Mesothelial cell of epicardium (in vitro differentiated cells): ENCODE results near the gene ERGIC1. TPM values are rescaled to one million over a fixed set of nuclear protein-coding genes. Genes with fewer than 3 reads are reported as not detected.

Source experiments
- DNase-seq, 2 experiments: peaks; one replicate each; pipeline ENCODE4 v3.0.0; 2021; ENCODE audit warnings: low spot score in 2 of 2; ENCODE audit not compliant: unreplicated experiment in 2 of 2
- H3K27ac Mint-ChIP-seq: 2 replicates; pipeline ENCODE4 v1.8.0; 2021; ENCODE audit warnings: mixed read lengths
- H3K27me3 Mint-ChIP-seq: 2 replicates; pipeline ENCODE4 v1.8.0; 2021; ENCODE audit warnings: low read depth, mixed read lengths
- H3K36me3 Mint-ChIP-seq: 2 replicates; pipeline ENCODE4 v1.8.0; 2021; ENCODE audit warnings: mixed read lengths
- H3K4me1 Mint-ChIP-seq: 2 replicates; pipeline ENCODE4 v1.8.0; 2021; ENCODE audit warnings: mixed read lengths
- H3K4me3 Mint-ChIP-seq: 2 replicates; pipeline ENCODE4 v1.8.0; 2021; ENCODE audit warnings: mild to moderate bottlenecking, moderate library complexity, mixed read lengths
- H3K9me3 Mint-ChIP-seq: 2 replicates; pipeline ENCODE4 v1.8.0; 2021; ENCODE audit warnings: mixed read lengths
- total RNA-seq: library from RNA; stranded (reverse); gene quantifications from 3 replicates; pipeline ENCODE4 v1.2.1, GENCODE V29; 2021
- TF ChIP-seq, protein P1 (sequence below): fragments of 200-600 bp; sonication (generic); IDR thresholded peaks from one replicate; pipeline ENCODE4 v1.5.0; 2021; ENCODE audit warnings: antibody characterized with exemption; ENCODE audit not compliant: unreplicated experiment

ERGIC1 gene
- total RNA-seq, 1 donor from 2014 or later, result 107 TPM

DNA sequence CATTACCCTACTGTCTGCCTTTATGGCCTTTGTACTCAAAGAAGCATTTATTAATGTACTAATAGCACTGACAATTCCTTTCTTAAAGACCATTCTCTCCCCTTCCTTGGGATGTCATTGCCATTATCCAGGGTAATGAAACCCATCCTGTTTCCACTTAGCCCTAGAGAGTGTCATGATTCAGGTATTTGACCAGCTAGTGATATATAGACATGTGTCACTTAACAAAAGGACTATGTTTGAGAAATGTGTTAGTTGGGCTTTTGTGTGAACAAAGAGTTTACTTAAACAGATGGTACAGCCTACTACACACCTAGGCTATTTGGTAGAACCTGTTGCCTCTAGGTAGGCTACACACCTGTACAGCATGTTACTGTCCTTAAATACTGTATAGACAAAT lies 151.5 kb downstream of the ERGIC1 start:
- Mint-ChIP-seq H3K36me3 (peaks cover 6% of the 10 kb centered on the region), H3K27ac (peak overlapping the region; percentile 87), H3K9me3 (no peaks in the 10 kb centered on the region), H3K27me3 (no peaks in the 10 kb centered on the region), H3K4me1 (peaks cover 10% of the 10 kb centered on the region), H3K4me3 (peak overlapping the region; percentile 58)
- TF ChIP-seq, protein P1, sequence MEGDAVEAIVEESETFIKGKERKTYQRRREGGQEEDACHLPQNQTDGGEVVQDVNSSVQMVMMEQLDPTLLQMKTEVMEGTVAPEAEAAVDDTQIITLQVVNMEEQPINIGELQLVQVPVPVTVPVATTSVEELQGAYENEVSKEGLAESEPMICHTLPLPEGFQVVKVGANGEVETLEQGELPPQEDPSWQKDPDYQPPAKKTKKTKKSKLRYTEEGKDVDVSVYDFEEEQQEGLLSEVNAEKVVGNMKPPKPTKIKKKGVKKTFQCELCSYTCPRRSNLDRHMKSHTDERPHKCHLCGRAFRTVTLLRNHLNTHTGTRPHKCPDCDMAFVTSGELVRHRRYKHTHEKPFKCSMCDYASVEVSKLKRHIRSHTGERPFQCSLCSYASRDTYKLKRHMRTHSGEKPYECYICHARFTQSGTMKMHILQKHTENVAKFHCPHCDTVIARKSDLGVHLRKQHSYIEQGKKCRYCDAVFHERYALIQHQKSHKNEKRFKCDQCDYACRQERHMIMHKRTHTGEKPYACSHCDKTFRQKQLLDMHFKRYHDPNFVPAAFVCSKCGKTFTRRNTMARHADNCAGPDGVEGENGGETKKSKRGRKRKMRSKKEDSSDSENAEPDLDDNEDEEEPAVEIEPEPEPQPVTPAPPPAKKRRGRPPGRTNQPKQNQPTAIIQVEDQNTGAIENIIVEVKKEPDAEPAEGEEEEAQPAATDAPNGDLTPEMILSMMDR, result no peak
- no peak for DNase-seq

- Mint-ChIP-seq H3K27me3 (no peaks in the 10 kb centered on the region), H3K4me1 (peaks cover 10% of the 10 kb centered on the region), H3K36me3 (peaks cover 15% of the 10 kb centered on the region), H3K27ac (no peak overlapping the region), H3K4me3 (no peak overlapping the region), H3K9me3 (no peaks in the 10 kb centered on the region)
- no peak for DNase-seq
- TF ChIP-seq, protein P1, result no peak
Observed at GRCh38 chr5:172988276-172988675, 154.2 kb downstream of the ERGIC1 start.

DNA sequence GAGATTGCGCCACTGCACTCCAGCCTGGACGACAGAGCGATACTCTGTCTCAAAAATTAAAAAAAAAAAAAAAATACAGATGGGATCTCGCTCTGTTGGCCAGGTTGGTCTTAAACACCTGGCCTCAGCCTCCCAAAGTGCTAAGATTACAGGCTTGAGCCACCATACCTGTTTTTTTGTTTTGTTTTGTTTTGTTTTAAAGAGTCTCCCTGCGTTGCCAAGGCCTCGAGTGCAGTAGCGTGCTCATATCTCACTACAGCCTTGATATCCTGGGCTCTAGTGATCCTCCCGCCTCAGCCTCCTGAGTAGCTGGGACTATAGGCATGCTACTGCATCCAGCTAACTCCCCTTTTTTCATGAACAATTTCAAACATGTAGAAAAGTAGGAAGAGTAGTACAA lies 156.7 kb downstream of the ERGIC1 start:
- Mint-ChIP-seq H3K36me3 (peaks cover 23% of the 10 kb centered on the region), H3K9me3 (no peaks in the 10 kb centered on the region), H3K4me1 (peaks cover 3% of the 10 kb centered on the region), H3K27ac (no peak overlapping the region), H3K27me3 (no peaks in the 10 kb centered on the region), H3K4me3 (no peak overlapping the region)
- TF ChIP-seq, protein P1, result no peak
- no peak for DNase-seq

DNA sequence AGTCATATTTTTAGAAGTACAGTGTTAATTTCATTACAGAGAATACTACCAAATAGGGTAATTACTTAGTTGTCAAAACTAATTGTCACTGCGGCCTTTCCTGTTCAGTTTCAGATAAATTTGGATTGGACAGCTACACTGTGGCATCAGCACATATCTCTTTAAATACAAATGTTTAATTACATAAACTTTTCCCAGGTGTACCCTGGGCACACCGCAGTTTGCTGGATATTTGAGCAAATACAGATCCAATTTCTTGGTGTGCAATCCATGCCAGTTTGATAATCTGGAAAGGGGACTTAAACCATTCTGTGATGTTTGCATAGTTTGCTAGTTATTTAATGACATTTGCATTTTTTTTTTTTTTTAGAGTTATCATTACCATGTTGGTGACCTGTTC lies 160.4 kb downstream of the ERGIC1 start:
- H3K9me3 Mint-ChIP-seq, result no peaks in the 10 kb centered on the region
- H3K36me3 Mint-ChIP-seq, result peaks cover 29% of the 10 kb centered on the region
- DNase-seq, result no peak
- no peaks in the 10 kb centered on the region for H3K27me3 Mint-ChIP-seq
- H3K27ac Mint-ChIP-seq, result no peak overlapping the region
- H3K4me1 Mint-ChIP-seq, result peaks cover 3% of the 10 kb centered on the region
- H3K4me3 Mint-ChIP-seq, result no peak overlapping the region
- TF ChIP-seq, protein P1, result no peak

GRCh38 chr5:172999372-172999973 lies 165.4 kb downstream of the ERGIC1 start:
- no peaks in the 10 kb centered on the region for H3K9me3 Mint-ChIP-seq
- DNase-seq, result no peak
- H3K36me3 Mint-ChIP-seq, result peaks cover 18% of the 10 kb centered on the region
- TF ChIP-seq, protein P1, result no peak
- no peak overlapping the region for H3K27ac Mint-ChIP-seq
- no peaks in the 10 kb centered on the region for H3K4me1 Mint-ChIP-seq
- H3K27me3 Mint-ChIP-seq, result no peaks in the 10 kb centered on the region
- H3K4me3 Mint-ChIP-seq, result no peak overlapping the region

DNA sequence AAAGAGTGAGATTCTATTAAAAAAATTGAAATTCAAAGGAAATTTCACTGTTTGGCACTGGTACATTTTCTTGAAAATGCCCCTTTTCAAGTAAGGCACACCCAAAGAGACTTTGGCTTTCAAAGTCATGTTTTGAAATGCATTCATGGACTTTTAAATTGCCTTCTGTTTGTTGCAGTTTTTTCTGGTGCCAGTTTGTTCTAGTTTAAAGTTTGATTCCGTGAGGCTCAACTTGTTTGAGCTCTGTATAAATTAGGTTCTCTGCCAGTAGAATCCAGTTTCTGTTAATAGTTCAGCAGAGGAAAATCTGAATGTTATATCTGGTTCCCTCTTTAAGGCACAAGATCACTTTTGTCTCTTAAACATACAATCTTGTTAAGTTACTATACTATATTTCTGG lies 165.9 kb downstream of the ERGIC1 start:
- H3K27ac Mint-ChIP-seq, result no peak overlapping the region
- H3K36me3 Mint-ChIP-seq, result peaks cover 18% of the 10 kb centered on the region
- no peak overlapping the region for H3K4me3 Mint-ChIP-seq
- no peaks in the 10 kb centered on the region for H3K9me3 Mint-ChIP-seq
- no peaks in the 10 kb centered on the region for H3K4me1 Mint-ChIP-seq
- TF ChIP-seq, protein P1, result no peak
- DNase-seq, result no peak
- H3K27me3 Mint-ChIP-seq, result no peaks in the 10 kb centered on the region
